K562 (cell line): ENCODE data around the gene NR3C1. TPM values are rescaled to one million over a fixed set of nuclear protein-coding genes. Genes with fewer than 3 reads are reported as not detected.

Experiments
- HNRNPL ChIP-seq: fragments of 200-400 bp; formaldehyde crosslinking; IDR thresholded peaks from 2 replicates; pipeline ENCODE4 v1.6.1; 2017; ENCODE audit warnings: low read depth, mild to moderate bottlenecking, low read length
- HNRNPUL1 ChIP-seq: fragments of 200-400 bp; formaldehyde crosslinking; IDR thresholded peaks from 2 replicates; pipeline ENCODE4 v1.6.1; 2017; ENCODE audit warnings: low read length
- LARP7 ChIP-seq: fragments of 450-650 bp; IDR thresholded peaks from 2 replicates; pipeline ENCODE4 v1.6.1; 2016
- MTA3 ChIP-seq: fragments of 450-650 bp; formaldehyde crosslinking; IDR thresholded peaks from 2 replicates; pipeline ENCODE4 v1.6.1; 2017; ENCODE audit warnings: mild to moderate bottlenecking, borderline replicate concordance
- RAD51 ChIP-seq: fragments of 450-650 bp; IDR thresholded peaks from 2 replicates; pipeline ENCODE4 v1.7.1; 2016; ENCODE audit warnings: low read depth, mild to moderate bottlenecking, borderline replicate concordance
- RFX1 ChIP-seq: fragments of 450-650 bp; IDR thresholded peaks from 2 replicates; pipeline ENCODE4 v1.6.1; 2016; ENCODE audit warnings: mild to moderate bottlenecking, moderate library complexity
- RREB1 ChIP-seq: fragments of 250-450 bp; sonication (Bioruptor Pico); IDR thresholded peaks from 2 replicates; pipeline ENCODE4 v1.4.0; 2020
- TRIM25 ChIP-seq: fragments of 450-650 bp; IDR thresholded peaks from 2 replicates; pipeline ENCODE4 v1.7.0; 2016; ENCODE audit warnings: borderline replicate concordance
- U2AF2 ChIP-seq: fragments of 200-400 bp; formaldehyde crosslinking; optimal IDR thresholded peaks from 2 replicates; pipeline ENCODE3; 2017; ENCODE audit warnings: low read depth, mild to moderate bottlenecking, low read length
- ZNF146 ChIP-seq: IDR thresholded peaks from one replicate; pipeline ENCODE4 v1.6.1; 2018; ENCODE audit warnings: missing compliant biosample characterization; ENCODE audit not compliant: unreplicated experiment
- ZNF23 ChIP-seq: fragments of 250-450 bp; sonication (Bioruptor Pico); IDR thresholded peaks from 2 replicates; pipeline ENCODE4 v1.4.0; 2020; ENCODE audit warnings: mild to moderate bottlenecking
- ZSCAN29 ChIP-seq: fragments of 450-650 bp; IDR thresholded peaks from 2 replicates; pipeline ENCODE4 v1.6.1; 2017
- polyA plus RNA-seq, 8 experiments: library from polyadenylated mRNA; depleted of rRNA in 4 of 8; stranded (reverse) in 5 of 8; unstranded in 3 of 8; fragments of >200 nt; fragmentation: Nextera tagmentation in 2 of 8; fragmentation: Illumina TruSeq in 1 of 8; extraction: Ambion mirVana in 2 of 8; extraction: Trizol in 1 of 8; gene quantifications; 2 replicates each; pipeline versions ENCODE4 v1.2.1 to v1.2.3, GENCODE V29; 2011 to 2014; ENCODE audit warnings: inconsistent platforms in 1 of 8, missing spikeins in 1 of 8
- total RNA-seq, 7 experiments: library from RNA; depleted of rRNA in 6 of 7; stranded (reverse); fragments of >200 nt in 6 of 7; fragmentation: Illumina TruSeq in 2 of 7; extraction: Trizol in 2 of 7; gene quantifications; 2 replicates each; pipeline versions ENCODE4 v1.2.1 to v1.2.3, GENCODE V29; 2011 to 2021; ENCODE audit warnings: low replicate concordance in 1 of 7
- TF ChIP-seq, protein P1 (sequence below): fragments of 250-450 bp; sonication (Bioruptor Pico); IDR thresholded peaks from 2 replicates; pipeline ENCODE4 v1.4.0; 2020; ENCODE audit warnings: mild to moderate bottlenecking, moderate library complexity

Gene NR3C1
- total and polyA plus RNA-seq, 9 of the 15 experiments (the other 6 are each of a cell fraction or from before 2014, with no cell fraction given): 8.2 to 36.0 (median 15.0) TPM

DNA sequence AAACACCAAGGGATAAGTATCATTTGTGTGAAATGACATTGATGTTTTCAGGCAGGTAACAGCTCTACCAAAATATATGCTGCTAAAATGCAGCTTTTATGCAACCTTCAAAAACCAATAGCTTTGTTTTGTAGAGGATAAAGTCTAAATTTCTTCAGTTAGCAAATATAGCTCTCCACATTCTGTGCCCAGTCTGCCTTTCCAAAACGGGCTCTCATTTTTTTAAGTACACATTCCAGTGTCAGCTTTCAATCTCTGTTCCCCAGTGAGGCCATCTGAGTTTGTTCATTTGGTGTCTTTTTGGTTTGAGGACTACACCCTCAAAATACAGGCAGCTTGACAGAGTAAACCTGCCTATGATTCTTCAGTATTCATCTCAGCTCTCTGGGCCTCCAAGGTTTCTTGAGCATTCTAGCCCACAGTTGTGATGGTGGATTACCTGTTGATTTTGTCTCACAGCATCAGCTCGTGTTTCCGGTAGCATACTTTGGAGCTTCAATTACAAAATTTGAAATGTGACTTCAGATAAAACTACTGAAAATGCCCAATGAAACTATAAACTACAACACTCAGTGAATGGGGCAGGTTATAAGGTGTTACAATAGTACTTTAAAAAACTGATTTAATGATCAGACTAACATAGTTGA lies 55.7 kb downstream of the NR3C1 start (continued):
- TF ChIP-seq RREB1 (no peak), RAD51 (no peak), HNRNPUL1 (no peak), LARP7 (no peak), TRIM25 (no peak), U2AF2 (no peak), RFX1 (no peak), ZSCAN29 (no peak), HNRNPL (no peak), ZNF146 (CRISPR knock-in tag) (no peak), MTA3 (no peak), ZNF23 (no peak)
- TF ChIP-seq, protein P1, sequence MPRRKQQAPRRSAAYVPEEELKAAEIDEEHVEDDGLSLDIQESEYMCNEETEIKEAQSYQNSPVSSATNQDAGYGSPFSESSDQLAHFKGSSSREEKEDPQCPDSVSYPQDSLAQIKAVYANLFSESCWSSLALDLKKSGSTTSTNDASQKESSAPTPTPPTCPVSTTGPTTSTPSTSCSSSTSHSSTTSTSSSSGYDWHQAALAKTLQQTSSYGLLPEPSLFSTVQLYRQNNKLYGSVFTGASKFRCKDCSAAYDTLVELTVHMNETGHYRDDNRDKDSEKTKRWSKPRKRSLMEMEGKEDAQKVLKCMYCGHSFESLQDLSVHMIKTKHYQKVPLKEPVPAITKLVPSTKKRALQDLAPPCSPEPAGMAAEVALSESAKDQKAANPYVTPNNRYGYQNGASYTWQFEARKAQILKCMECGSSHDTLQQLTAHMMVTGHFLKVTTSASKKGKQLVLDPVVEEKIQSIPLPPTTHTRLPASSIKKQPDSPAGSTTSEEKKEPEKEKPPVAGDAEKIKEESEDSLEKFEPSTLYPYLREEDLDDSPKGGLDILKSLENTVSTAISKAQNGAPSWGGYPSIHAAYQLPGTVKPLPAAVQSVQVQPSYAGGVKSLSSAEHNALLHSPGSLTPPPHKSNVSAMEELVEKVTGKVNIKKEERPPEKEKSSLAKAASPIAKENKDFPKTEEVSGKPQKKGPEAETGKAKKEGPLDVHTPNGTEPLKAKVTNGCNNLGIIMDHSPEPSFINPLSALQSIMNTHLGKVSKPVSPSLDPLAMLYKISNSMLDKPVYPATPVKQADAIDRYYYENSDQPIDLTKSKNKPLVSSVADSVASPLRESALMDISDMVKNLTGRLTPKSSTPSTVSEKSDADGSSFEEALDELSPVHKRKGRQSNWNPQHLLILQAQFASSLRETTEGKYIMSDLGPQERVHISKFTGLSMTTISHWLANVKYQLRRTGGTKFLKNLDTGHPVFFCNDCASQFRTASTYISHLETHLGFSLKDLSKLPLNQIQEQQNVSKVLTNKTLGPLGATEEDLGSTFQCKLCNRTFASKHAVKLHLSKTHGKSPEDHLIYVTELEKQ (CRISPR knock-in tag): no peak
